Urinary bladder (tissue), 4 donors: Measurements from ENCODE around the gene GATAD2A. TPM values are rescaled to one million over a fixed set of nuclear protein-coding genes. Genes with fewer than 3 reads are reported as not detected.

Experiments
- DNase-seq: peaks from one replicate; pipeline ENCODE4 v3.0.0-alpha.2; 2015; ENCODE audit errors: extremely low spot score
- H3K27ac ChIP-seq: one replicate; pipeline ENCODE4 v1.5.1; 2013; ENCODE audit warnings: low read depth, mild to moderate bottlenecking, moderate library complexity
- H3K36me3 ChIP-seq: one replicate; pipeline ENCODE4 v1.6.1; 2013; ENCODE audit warnings: mild to moderate bottlenecking, moderate library complexity; ENCODE audit not compliant: insufficient read depth
- H3K4me1 ChIP-seq: one replicate; pipeline ENCODE4 v1.6.1; 2013; ENCODE audit warnings: mild to moderate bottlenecking, moderate library complexity; ENCODE audit not compliant: insufficient read depth
- H3K4me3 ChIP-seq: one replicate; pipeline ENCODE4 v1.5.1; 2013; ENCODE audit warnings: low read depth, low read length
- WGBS: extraction: QIAGEN DNeasy Blood & Tissue Kit; methylation state at CpG from one replicate; pipeline ENCODE4 v1.1.7; 2013; 5-methylcytosine and 5-hydroxymethylcytosine counted together
- polyA plus RNA-seq: library from polyadenylated mRNA; stranded (reverse); fragments of 200-250 nt; gene quantifications from one replicate; pipeline ENCODE4 v1.2.3, GENCODE V29; 2013
- total RNA-seq: library from RNA; depleted of rRNA; stranded (reverse); fragments of >200 nt; gene quantifications from one replicate; pipeline ENCODE4 v1.2.3, GENCODE V29; 2014
- donor health status: healthy with polysubstance abuse.
- donor health status: healthy.

GATAD2A gene
- total and polyA plus RNA-seq, 2 donors, result 15.8 to 22.9 TPM

- 91% methylated on average over 15 of the region's 15 CpGs for WGBS
Measured at GRCh38 chr19:19493841-19494546, 88.5 kb downstream of the GATAD2A start.

DNA sequence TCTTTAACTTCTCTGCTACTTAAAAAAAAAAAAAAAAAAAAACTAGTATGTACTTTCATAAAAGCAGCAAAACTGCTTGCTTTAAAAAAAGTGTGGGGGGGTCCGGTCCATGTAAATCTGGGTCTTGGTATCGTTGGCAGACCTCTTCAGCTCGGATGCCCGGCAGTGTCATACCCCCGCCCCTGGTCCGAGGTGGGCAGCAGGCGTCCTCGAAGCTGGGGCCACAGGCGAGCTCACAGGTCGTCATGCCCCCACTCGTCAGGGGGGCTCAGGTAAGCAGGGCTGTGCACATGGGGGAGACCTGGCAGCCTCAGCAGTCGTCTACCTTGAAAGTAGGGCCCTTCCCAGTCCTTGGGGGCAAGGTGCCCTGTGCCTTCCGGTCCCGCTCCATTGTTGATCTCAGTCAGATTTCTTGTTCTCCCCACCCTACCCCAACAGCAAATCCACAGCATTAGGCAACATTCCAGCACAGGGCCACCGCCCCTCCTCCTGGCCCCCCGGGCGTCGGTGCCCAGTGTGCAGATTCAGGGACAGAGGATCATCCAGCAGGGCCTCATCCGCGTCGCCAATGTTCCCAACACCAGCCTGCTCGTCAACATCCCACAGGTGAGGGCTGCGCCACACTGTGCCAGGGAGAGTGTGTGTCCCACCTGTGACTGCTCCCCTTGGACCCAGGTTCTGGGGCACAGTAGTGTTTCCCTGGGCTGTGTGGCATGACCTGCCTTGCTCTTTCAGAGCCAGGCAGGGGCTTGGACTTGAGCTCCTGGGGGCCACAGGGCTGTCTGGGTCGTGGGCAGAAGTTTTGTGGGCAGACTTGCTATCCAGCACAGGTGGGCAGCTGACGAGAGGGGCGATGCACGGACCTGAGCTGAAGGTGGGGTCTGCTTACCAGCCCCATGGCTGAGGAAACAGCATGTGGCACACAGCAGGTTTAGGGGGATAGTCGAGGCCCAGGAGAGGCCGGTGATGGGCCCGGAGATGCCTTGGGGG lies 90.4 kb downstream of the GATAD2A start:
- H3K4me1 ChIP-seq, result no peaks in the 10 kb centered on the region
- H3K27ac ChIP-seq, result no peak overlapping the region
- H3K36me3 ChIP-seq, result peaks cover 4% of the 10 kb centered on the region
- DNase-seq, result no peak
- WGBS, result 94% methylated on average over 30 of the region's 30 CpGs
- no peak overlapping the region for H3K4me3 ChIP-seq

More at GRCh38 chr19:19493841-19494546, 88.5 kb downstream of the GATAD2A start:
- Histone ChIP-seq H3K27ac (no peak overlapping the region), H3K36me3 (peaks cover 4% of the 10 kb centered on the region), H3K4me1 (no peaks in the 10 kb centered on the region), H3K4me3 (no peak overlapping the region)
- DNase-seq, result no peak

DNA sequence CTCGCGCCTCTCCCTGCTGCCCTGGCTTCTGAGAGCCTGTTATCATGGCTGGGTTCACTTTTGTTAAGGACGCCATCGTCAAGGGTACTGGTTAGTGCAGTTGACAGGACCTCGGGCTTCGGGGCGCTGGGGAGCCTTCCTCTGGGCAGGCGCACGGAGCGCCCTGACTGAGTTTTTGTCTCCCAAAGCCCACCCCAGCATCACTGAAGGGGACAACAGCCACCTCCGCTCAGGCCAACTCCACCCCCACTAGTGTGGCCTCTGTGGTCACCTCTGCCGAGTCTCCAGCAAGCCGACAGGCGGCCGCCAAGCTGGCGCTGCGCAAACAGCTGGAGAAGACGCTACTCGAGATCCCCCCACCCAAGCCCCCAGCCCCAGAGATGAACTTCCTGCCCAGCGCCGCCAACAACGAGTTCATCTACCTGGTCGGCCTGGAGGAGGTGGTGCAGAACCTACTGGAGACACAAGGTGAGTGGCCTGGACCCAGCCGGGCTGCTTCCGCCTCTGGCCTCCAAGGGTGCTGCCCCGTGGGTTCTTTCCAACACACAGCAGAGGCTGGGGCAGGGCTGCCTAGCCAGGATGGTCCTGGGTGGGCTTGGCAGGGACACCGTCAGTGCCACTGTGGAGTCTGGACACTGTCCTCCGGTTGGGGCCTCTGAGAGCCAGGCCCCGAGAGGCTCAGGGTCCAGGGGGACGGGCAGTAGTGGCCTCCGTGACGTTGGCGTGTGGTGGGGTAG lies 92.9 kb downstream of the GATAD2A start:
- no peaks in the 10 kb centered on the region for H3K4me1 ChIP-seq
- no peak for DNase-seq
- H3K27ac ChIP-seq, result no peak overlapping the region
- 92% methylated on average over 33 of the region's 33 CpGs for WGBS
- H3K4me3 ChIP-seq, result no peak overlapping the region
- H3K36me3 ChIP-seq, result peaks cover 4% of the 10 kb centered on the region

DNA sequence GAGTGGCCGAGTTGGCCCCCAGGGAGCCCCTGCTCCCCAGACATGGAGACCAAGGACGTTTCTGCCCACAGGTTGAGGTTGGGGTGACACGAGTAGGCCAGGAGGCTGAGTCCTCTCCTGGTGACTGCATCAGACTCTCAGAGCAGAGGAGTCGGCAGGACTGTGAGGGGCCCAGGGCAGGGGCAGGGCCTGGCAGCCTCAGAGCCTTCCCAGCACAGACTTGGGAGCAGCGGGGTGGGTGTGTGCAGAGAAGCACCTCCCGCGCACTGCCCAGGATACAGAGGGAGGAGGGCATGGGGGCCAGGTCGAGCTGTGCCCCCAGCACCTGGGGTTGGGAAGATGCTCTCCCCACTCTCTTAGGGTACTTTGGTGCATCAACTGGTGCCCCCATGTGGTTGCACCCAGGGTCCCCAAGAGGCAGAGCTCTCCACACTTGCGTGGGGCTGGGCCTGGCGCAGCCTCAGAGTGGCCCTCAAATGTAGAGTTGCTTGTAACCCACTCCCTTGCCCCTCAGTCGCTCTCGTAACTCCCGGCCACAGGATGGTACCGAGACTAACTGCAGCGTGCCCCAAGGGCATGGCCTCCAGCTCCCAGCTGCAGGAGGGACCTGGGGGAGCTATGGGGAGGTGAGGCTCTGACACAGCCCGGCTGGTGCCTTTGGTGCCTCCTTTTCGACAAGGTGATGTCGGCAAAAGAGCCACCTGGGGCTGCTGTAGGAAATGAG lies 94.0 kb downstream of the GATAD2A start:
- 85% methylated on average over 18 of the region's 18 CpGs for WGBS
- no peaks in the 10 kb centered on the region for H3K4me1 ChIP-seq
- no peak overlapping the region for H3K27ac ChIP-seq
- no peak overlapping the region for H3K4me3 ChIP-seq
- H3K36me3 ChIP-seq, result peaks cover 4% of the 10 kb centered on the region
- DNase-seq, result no peak

DNA sequence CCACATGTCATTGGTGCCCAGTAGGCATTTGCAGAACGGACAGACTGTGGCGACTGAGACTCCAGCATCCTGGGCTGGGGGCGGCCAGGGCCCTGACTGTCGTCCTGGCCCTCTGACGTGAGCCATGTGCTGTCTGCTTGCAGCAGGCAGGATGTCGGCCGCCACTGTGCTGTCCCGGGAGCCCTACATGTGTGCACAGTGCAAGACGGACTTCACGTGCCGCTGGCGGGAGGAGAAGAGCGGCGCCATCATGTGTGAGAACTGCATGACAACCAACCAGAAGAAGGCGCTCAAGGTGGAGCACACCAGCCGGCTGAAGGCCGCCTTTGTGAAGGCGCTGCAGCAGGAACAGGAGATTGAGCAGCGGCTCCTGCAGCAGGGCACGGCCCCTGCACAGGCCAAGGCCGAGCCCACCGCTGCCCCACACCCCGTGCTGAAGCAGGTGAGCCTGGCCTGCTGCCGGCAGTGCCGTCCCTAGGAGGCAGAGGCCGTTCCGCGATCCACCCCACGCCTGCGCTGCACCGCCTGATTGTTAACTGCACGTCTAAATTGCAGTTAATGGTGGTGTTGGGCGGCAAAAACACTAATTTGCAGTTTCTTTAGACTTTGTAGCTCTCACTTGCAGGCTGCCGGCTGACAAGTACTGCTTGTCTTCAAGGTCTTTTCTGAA lies 95.6 kb downstream of the GATAD2A start:
- no peak overlapping the region for H3K27ac ChIP-seq
- peaks cover 9% of the 10 kb centered on the region for H3K36me3 ChIP-seq
- no peaks in the 10 kb centered on the region for H3K4me1 ChIP-seq
- H3K4me3 ChIP-seq, result no peak overlapping the region
- DNase-seq, result no peak
- 86% methylated on average over 34 of the region's 34 CpGs for WGBS

DNA sequence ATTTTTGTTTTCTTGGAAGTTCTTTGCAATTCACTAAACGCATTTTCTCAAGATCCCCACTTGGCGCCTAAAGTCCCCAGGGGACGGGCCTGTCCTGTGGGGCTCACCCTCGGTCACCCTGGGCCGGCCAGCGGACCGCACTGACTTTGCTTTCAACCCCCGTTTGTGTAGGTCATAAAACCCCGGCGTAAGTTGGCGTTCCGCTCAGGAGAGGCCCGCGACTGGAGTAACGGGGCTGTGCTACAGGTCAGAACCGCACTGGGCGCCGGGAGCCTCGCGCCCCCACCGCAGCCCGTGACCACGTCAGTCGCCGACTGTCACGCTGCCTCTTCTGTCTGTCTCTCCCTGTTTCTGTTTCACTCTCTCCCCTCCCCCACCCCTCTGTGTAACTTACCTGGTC lies 96.3 kb downstream of the GATAD2A start:
- 94% methylated on average over 26 of the region's 26 CpGs for WGBS
- no peak overlapping the region for H3K27ac ChIP-seq
- DNase-seq, result no peak
- no peaks in the 10 kb centered on the region for H3K4me1 ChIP-seq
- no peak overlapping the region for H3K4me3 ChIP-seq
- H3K36me3 ChIP-seq, result peaks cover 9% of the 10 kb centered on the region

DNA sequence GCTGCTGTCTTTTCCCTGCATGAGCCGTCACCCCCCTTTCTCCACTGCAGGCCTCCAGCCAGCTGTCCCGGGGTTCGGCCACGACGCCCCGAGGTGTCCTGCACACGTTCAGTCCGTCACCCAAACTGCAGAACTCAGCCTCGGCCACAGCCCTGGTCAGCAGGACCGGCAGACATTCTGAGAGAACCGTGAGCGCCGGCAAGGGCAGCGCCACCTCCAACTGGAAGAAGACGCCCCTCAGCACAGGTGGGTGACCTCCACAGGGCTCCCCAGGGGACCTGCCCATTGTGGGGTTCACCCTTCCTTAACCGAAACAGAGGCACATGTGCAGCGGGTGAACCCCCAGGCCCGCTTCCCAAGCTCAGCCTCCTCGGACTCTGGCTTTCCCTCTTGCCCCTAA lies 96.8 kb downstream of the GATAD2A start:
- 95% methylated on average over 19 of the region's 19 CpGs for WGBS
- no peak overlapping the region for H3K4me3 ChIP-seq
- H3K27ac ChIP-seq, result no peak overlapping the region
- no peaks in the 10 kb centered on the region for H3K4me1 ChIP-seq
- H3K36me3 ChIP-seq, result peaks cover 9% of the 10 kb centered on the region
- no peak for DNase-seq

DNA sequence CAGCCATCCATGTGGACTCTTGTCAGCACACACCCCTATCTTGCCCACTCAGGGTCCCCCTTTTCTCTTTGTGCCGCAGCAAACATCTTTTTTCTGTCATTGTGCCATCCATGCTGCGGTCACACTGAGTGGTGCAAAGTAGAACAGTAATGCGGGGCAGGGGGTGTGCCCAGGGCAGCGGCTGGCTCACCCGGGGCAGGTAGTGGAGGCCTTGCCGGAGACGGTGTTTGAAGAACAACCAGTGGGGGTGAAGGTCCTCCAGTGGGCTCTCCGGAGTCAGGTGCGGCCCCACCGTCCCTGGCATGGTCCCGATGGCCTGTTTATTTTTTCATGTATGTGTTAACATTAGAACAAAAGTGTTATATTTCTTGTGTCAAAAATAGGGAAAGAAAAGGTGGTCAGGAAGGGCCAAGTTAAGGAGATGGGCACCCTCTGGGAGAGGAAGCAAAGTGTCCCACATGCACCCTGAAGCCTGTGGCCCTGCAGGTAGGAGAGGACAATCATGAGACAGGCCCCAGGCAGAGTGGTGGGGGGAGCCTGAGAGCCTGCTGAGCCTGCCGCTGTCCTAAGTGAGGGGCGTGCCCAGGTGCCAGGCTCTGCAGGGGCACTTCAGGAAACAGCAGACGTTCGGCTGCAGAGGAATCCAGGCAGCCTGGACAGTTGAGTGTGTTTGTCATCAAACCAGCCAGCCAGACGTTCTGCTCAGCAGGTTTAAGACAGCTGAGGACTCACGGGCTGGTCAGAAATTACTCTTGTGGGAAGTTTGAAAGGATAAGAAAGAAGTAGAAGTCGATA lies 97.5 kb downstream of the GATAD2A start:
- no peak overlapping the region for H3K4me3 ChIP-seq
- H3K36me3 ChIP-seq, result peaks cover 7% of the 10 kb centered on the region
- H3K4me1 ChIP-seq, result no peaks in the 10 kb centered on the region
- WGBS, result 86% methylated on average over 18 of the region's 18 CpGs
- no peak for DNase-seq
- H3K27ac ChIP-seq, result no peak overlapping the region

- 89% methylated on average over 23 of the region's 23 CpGs for WGBS
- Histone ChIP-seq H3K27ac (no peak overlapping the region), H3K4me1 (no peaks in the 10 kb centered on the region), H3K4me3 (no peak overlapping the region), H3K36me3 (peaks cover 5% of the 10 kb centered on the region)
- DNase-seq, result no peak
Measured at GRCh38 chr19:19504754-19505668, 99.5 kb downstream of the GATAD2A start.

DNA sequence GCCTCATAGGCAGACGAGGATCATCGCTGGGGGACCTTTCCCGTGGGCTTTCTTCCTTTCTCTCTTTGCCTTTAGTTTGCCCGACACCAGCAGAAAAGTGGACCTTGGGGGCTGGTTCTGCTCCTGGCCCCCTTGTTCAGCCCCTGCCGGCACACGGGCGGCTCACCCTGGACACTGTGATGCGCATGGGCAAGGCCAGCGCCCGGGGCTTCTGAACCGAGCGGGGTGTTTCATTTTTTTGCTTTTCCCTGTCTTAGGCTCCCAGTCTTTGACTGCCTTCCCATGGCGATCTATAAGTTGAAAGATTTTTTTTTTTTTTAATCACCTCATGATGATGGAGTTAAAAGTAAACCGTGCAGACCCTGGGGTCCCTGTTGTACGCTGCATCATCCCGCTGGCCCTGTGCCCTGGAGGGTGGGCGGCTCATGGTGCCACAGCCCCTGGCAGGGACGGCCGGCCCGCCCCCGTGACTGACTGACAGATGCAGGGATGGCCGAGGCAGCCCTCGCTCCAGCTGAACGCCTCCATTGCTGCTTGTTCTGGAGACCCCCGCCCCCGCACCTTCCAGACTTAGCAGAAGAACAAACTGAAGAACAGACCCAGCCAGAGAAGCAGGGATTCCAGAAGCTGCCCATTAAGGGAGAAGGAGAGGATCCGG lies 100.3 kb downstream of the GATAD2A start:
- no peaks in the 10 kb centered on the region for H3K4me1 ChIP-seq
- H3K27ac ChIP-seq, result no peak overlapping the region
- WGBS, result 89% methylated on average over 27 of the region's 27 CpGs
- no peak for DNase-seq
- no peak overlapping the region for H3K4me3 ChIP-seq
- peaks cover 5% of the 10 kb centered on the region for H3K36me3 ChIP-seq

DNA sequence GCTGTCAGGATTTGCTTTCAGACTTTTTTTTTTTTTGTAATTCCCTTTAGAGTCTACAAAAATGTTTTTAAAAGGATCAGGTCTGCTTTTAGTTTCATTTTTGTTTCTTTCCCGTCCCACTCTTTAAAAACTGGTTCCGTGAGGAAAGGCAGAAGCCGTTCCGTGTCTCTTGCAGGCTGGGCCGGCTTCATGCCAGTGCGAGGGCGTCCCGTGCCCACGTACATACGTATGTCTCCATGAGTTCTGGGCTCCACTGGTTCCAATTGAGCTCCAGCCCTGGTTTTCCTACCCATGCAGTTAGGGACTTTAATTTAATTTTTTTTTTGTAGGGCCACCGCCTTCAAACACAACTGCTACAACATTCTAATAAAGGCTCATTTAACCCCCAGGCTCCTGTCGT lies 101.1 kb downstream of the GATAD2A start:
- no peak for DNase-seq
- Histone ChIP-seq H3K36me3 (peaks cover 5% of the 10 kb centered on the region), H3K4me1 (no peaks in the 10 kb centered on the region), H3K27ac (no peak overlapping the region), H3K4me3 (no peak overlapping the region)
- 89% methylated on average over 12 of the region's 12 CpGs for WGBS
